ENCODE results near the gene HAP1.

The HAP1 gene

DNA sequence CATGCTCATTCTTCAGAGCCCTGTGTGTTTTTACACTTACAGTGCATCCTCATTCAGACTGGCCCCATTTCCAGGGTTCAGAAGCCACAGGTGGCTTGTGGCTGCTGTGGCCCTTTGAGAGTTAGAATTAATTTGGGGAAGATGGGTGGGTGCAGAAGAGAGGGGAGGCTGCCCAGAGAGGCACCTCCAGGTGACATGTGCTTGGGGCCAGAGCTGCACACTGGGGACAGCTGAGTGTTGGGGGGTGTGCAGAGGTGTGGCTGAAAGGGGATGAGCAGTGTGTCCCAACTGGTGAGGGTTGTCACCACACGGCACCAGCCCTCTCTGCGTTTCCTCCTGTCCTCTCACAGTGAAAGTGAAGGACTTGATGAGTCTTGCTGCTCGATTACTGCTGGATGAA, 52.7 kb downstream of the HAP1 start:
- H3K9me3 ChIP-seq (replicated peaks; ENCODE audit: insufficient read depth, low read length), result no peaks in the 10 kb centered on the region
- TF ChIP-seq EZH2 (optimal IDR thresholded peaks at IDR 0.05; ENCODE audit: low read depth, low read length), result no peak
- no peak for TF ChIP-seq EZH2phosphoT487 (IDR thresholded peaks at IDR 0.05; ENCODE audit: low read length)
- TF ChIP-seq, protein P1, sequence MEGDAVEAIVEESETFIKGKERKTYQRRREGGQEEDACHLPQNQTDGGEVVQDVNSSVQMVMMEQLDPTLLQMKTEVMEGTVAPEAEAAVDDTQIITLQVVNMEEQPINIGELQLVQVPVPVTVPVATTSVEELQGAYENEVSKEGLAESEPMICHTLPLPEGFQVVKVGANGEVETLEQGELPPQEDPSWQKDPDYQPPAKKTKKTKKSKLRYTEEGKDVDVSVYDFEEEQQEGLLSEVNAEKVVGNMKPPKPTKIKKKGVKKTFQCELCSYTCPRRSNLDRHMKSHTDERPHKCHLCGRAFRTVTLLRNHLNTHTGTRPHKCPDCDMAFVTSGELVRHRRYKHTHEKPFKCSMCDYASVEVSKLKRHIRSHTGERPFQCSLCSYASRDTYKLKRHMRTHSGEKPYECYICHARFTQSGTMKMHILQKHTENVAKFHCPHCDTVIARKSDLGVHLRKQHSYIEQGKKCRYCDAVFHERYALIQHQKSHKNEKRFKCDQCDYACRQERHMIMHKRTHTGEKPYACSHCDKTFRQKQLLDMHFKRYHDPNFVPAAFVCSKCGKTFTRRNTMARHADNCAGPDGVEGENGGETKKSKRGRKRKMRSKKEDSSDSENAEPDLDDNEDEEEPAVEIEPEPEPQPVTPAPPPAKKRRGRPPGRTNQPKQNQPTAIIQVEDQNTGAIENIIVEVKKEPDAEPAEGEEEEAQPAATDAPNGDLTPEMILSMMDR (IDR thresholded peaks at IDR 0.05; ENCODE audit: low read length), result no peak
- no peak overlapping the region for H3K9ac ChIP-seq (ENCODE audit: low read length)
- H3K4me2 ChIP-seq (ENCODE audit: low read depth, low read length), result no peak overlapping the region
- H3K9me2 ChIP-seq (replicated peaks; ENCODE audit: insufficient read depth, low read length), result no peaks in the 10 kb centered on the region
- peaks cover 8% of the 10 kb centered on the region; the same call in 1 of the 2 replicates for H3F3A ChIP-seq (ENCODE audit: insufficient read depth, low read length)
- no peaks in the 10 kb centered on the region for H4K20me1 ChIP-seq (ENCODE audit: insufficient read depth, low read length)
- H3K79me2 ChIP-seq (ENCODE audit: low read length), result no peaks in the 10 kb centered on the region
- peaks cover 11% of the 10 kb centered on the region for H3K4me1 ChIP-seq (ENCODE audit: low read length)
- no peak overlapping the region for H3K27ac ChIP-seq (ENCODE audit: low read length)
- H2AFZ ChIP-seq (ENCODE audit: low read length), result no peak overlapping the region
- no peaks in the 10 kb centered on the region for H3K36me3 ChIP-seq (replicated peaks; ENCODE audit: insufficient read depth, low read length)
- no peak overlapping the region for H3K4me3 ChIP-seq (ENCODE audit: low read length)
- no peak for DNase-seq
- no peaks in the 10 kb centered on the region for H3K27me3 ChIP-seq (replicated peaks; ENCODE audit: insufficient read depth, low read length)

- TF ChIP-seq EZH2phosphoT487 (IDR thresholded peaks at IDR 0.05; ENCODE audit: low read length) (no peak), EZH2 (optimal IDR thresholded peaks at IDR 0.05; ENCODE audit: low read depth, low read length) (no peak)
- TF ChIP-seq, protein P1 (IDR thresholded peaks at IDR 0.05; ENCODE audit: low read length), result no peak
- no peaks in the 10 kb centered on the region for H3K36me3 ChIP-seq (replicated peaks; ENCODE audit: insufficient read depth, low read length)
- no peak overlapping the region for H2AFZ ChIP-seq (ENCODE audit: low read length)
- H4K20me1 ChIP-seq (ENCODE audit: insufficient read depth, low read length), result no peaks in the 10 kb centered on the region
- H3K27ac ChIP-seq (ENCODE audit: low read length), result no peak overlapping the region
- DNase-seq, result no peak
- H3K79me2 ChIP-seq (ENCODE audit: low read length), result no peaks in the 10 kb centered on the region
- no peak overlapping the region for H3K9ac ChIP-seq (ENCODE audit: low read length)
- H3K9me2 ChIP-seq (replicated peaks; ENCODE audit: insufficient read depth, low read length), result no peaks in the 10 kb centered on the region
- no peak overlapping the region for H3K4me3 ChIP-seq (ENCODE audit: low read length)
- peaks cover 23% of the 10 kb centered on the region for H3K4me1 ChIP-seq (ENCODE audit: low read length)
- H3F3A ChIP-seq (ENCODE audit: insufficient read depth, low read length), result peaks cover 16% of the 10 kb centered on the region
- no peak overlapping the region for H3K4me2 ChIP-seq (ENCODE audit: low read depth, low read length)
- no peaks in the 10 kb centered on the region for H3K9me3 ChIP-seq (replicated peaks; ENCODE audit: insufficient read depth, low read length)
- H3K27me3 ChIP-seq (replicated peaks; ENCODE audit: insufficient read depth, low read length), result no peaks in the 10 kb centered on the region
Measured at GRCh38 chr17:41680426-41681040, 53.9 kb downstream of the HAP1 start.

GRCh38 chr17:41679740-41680425, 54.6 kb downstream of the HAP1 start:
- H2AFZ ChIP-seq (ENCODE audit: low read length), result no peak overlapping the region
- DNase-seq, result no peak
- H3K27me3 ChIP-seq (replicated peaks; ENCODE audit: insufficient read depth, low read length), result no peaks in the 10 kb centered on the region

More at GRCh38 chr17:41679740-41680425, 54.6 kb downstream of the HAP1 start:
- TF ChIP-seq EZH2 (optimal IDR thresholded peaks at IDR 0.05; ENCODE audit: low read depth, low read length), result no peak
- TF ChIP-seq EZH2phosphoT487 (IDR thresholded peaks at IDR 0.05; ENCODE audit: low read length), result no peak
- TF ChIP-seq, protein P1 (IDR thresholded peaks at IDR 0.05; ENCODE audit: low read length), result no peak
- no peaks in the 10 kb centered on the region for H4K20me1 ChIP-seq (ENCODE audit: insufficient read depth, low read length)
- no peaks in the 10 kb centered on the region for H3K9me3 ChIP-seq (replicated peaks; ENCODE audit: insufficient read depth, low read length)
- H3K9me2 ChIP-seq (replicated peaks; ENCODE audit: insufficient read depth, low read length), result no peaks in the 10 kb centered on the region
- H3K4me2 ChIP-seq (ENCODE audit: low read depth, low read length), result peak overlapping the region; percentile 80; the same call in 1 of the 2 replicates
- H3K27ac ChIP-seq (ENCODE audit: low read length), result peak overlapping the region; percentile 73; the same call in 1 of the 2 replicates
- H3K4me3 ChIP-seq (ENCODE audit: low read length), result no peak overlapping the region
- H3K79me2 ChIP-seq (ENCODE audit: low read length), result no peaks in the 10 kb centered on the region
- no peaks in the 10 kb centered on the region for H3K36me3 ChIP-seq (replicated peaks; ENCODE audit: insufficient read depth, low read length)
- peaks cover 23% of the 10 kb centered on the region for H3K4me1 ChIP-seq (ENCODE audit: low read length)
- peaks cover 16% of the 10 kb centered on the region for H3F3A ChIP-seq (ENCODE audit: insufficient read depth, low read length)
- peak overlapping the region; percentile 51; the same call in 1 of the 2 replicates for H3K9ac ChIP-seq (ENCODE audit: low read length)
